Measurements from ENCODE around the gene IL11RA.
A peak's percentile ranks its signal among the peaks of the same experiment; 100 is the strongest.

Gene IL11RA

GRCh38 chr9:34687276-34688030 lies 35.5 kb downstream of the IL11RA start:
- DNase-seq (ENCODE audit: low spot score) = no peak

GRCh38 chr9:34688329-34689115 lies 36.5 kb downstream of the IL11RA start:
- no peak for DNase-seq (ENCODE audit: low spot score)

GRCh38 chr9:34689116-34689470 lies 37.1 kb downstream of the IL11RA start:
- no peak for DNase-seq (ENCODE audit: low spot score)

GRCh38 chr9:34689512-34689911 lies 37.5 kb downstream of the IL11RA start:
- DNase-seq (ENCODE audit: low spot score) = no peak

- no peak for DNase-seq (ENCODE audit: low spot score)
Measured at GRCh38 chr9:34690983-34691935, 39.3 kb downstream of the IL11RA start, which contains the start of gene CCL19. Gene CCL19 (minus strand): TSS chr9:34691276. CDS start chr9:34691139, 137 bp downstream.

- no peak for DNase-seq (ENCODE audit: low spot score)
Measured at GRCh38 chr9:34691936-34692315, 39.9 kb downstream of the IL11RA start.

GRCh38 chr9:34693560-34693959 lies 41.6 kb downstream of the IL11RA start:
- no peak for DNase-seq (ENCODE audit: low spot score)

- DNase-seq (ENCODE audit: low spot score) = no peak
Measured at GRCh38 chr9:34694811-34695210, 42.8 kb downstream of the IL11RA start.

GRCh38 chr9:34701023-34701768 lies 49.2 kb downstream of the IL11RA start:
- peak; percentile 94 for DNase-seq (ENCODE audit: low spot score)

- DNase-seq (ENCODE audit: low spot score) = peak; percentile 89
Measured at GRCh38 chr9:34701769-34702736, 50.1 kb downstream of the IL11RA start.

- DNase-seq (ENCODE audit: low spot score) = no peak
Measured at GRCh38 chr9:34707130-34707529, 55.1 kb downstream of the IL11RA start.

GRCh38 chr9:34709196-34709978 lies 57.4 kb downstream of the IL11RA start:
- DNase-seq (ENCODE audit: low spot score) = no peak

- no peak for DNase-seq (ENCODE audit: low spot score)
Measured at GRCh38 chr9:34710023-34710422, 58.0 kb downstream of the IL11RA start, which contains the start of gene CCL21. Gene CCL21 (minus strand): TSS chr9:34710136. CDS start chr9:34710066, 70 bp downstream.

Measured in iPS-NIHi11 (cell line).